HEK293T (cell line): ENCODE data around the gene CIBAR2.

Experiments used
- CTCF ChIA-PET: fragments of 350-600 bp; formaldehyde crosslinking; extraction: SDS; loops from one replicate; lab custom pipeline; 2021; ENCODE audit warnings: antibody characterized with exemption, inconsistent platforms; lab: Yijun Ruan, JAX
- POLR2A ChIA-PET: fragments of 350-600 bp; formaldehyde crosslinking; extraction: SDS; loops from one replicate; lab custom pipeline; 2020; ENCODE audit warnings: antibody characterized with exemption, inconsistent platforms; lab: Yijun Ruan, JAX
- DNase-seq: peaks from one replicate; pipeline ENCODE4 v3.0.0; 2012; ENCODE audit warnings: mixed read lengths; ENCODE audit errors: extremely low spot score
- ARNT ChIP-seq: fragments of 450-650 bp; IDR thresholded peaks from 2 replicates; pipeline ENCODE4 v1.6.1; 2017; ENCODE audit warnings: mild to moderate bottlenecking
- BHLHE40 ChIP-seq: fragments of 450-650 bp; IDR thresholded peaks from 2 replicates; pipeline ENCODE4 v1.6.1; 2016; ENCODE audit warnings: mild to moderate bottlenecking, moderate library complexity, borderline replicate concordance
- CTBP1 ChIP-seq: fragments of 450-650 bp; IDR thresholded peaks from 2 replicates; pipeline ENCODE4 v1.6.1; 2016; ENCODE audit warnings: borderline replicate concordance
- ELF4 ChIP-seq: fragments of 450-650 bp; IDR thresholded peaks from 2 replicates; pipeline ENCODE4 v1.6.1; 2017; ENCODE audit warnings: antibody characterized with exemption
- FOXA1 ChIP-seq: fragments of 450-650 bp; IDR thresholded peaks from 2 replicates; pipeline ENCODE4 v1.6.1; 2016; ENCODE audit warnings: mild to moderate bottlenecking
- FOXK2 ChIP-seq: fragments of 450-650 bp; IDR thresholded peaks from 2 replicates; pipeline ENCODE4 v1.6.1; 2016; ENCODE audit warnings: mild to moderate bottlenecking
- FOXM1 ChIP-seq: fragments of 450-650 bp; IDR thresholded peaks from 2 replicates; pipeline ENCODE4 v1.6.1; 2017; ENCODE audit warnings: mild to moderate bottlenecking, borderline replicate concordance
- HDGF ChIP-seq: fragments of 450-650 bp; IDR thresholded peaks from 2 replicates; pipeline ENCODE4 v1.6.1; 2017; ENCODE audit warnings: antibody characterized with exemption, borderline replicate concordance
- L3MBTL2 ChIP-seq: fragments of 450-650 bp; conservative IDR thresholded peaks from 2 replicates; pipeline ENCODE4 v1.6.1; 2016; ENCODE audit warnings: mild to moderate bottlenecking
- LEF1 ChIP-seq: fragments of 450-650 bp; IDR thresholded peaks from 2 replicates; pipeline ENCODE4 v1.6.1; 2017; ENCODE audit warnings: mild to moderate bottlenecking, borderline replicate concordance
- NFRKB ChIP-seq: fragments of 450-650 bp; IDR thresholded peaks from 2 replicates; pipeline ENCODE4 v1.6.1; 2016; ENCODE audit warnings: mild to moderate bottlenecking, moderate library complexity
- SP1 ChIP-seq: fragments of 450-650 bp; IDR thresholded peaks from 2 replicates; pipeline ENCODE4 v1.6.1; 2017
- SUZ12 ChIP-seq: fragments of 450-650 bp; IDR thresholded peaks from 2 replicates; pipeline ENCODE4 v1.6.1; 2016; ENCODE audit warnings: mild to moderate bottlenecking
- TARDBP ChIP-seq: fragments of 450-650 bp; IDR thresholded peaks from 2 replicates; pipeline ENCODE4 v1.6.1; 2016
- ZNF384 ChIP-seq: fragments of 450-650 bp; IDR thresholded peaks from 2 replicates; pipeline ENCODE4 v1.6.1; 2016
- TF ChIP-seq, protein P1 (sequence below): fragments of 450-650 bp; IDR thresholded peaks from 2 replicates; pipeline ENCODE4 v1.6.1; 2016

CIBAR2 gene

DNA sequence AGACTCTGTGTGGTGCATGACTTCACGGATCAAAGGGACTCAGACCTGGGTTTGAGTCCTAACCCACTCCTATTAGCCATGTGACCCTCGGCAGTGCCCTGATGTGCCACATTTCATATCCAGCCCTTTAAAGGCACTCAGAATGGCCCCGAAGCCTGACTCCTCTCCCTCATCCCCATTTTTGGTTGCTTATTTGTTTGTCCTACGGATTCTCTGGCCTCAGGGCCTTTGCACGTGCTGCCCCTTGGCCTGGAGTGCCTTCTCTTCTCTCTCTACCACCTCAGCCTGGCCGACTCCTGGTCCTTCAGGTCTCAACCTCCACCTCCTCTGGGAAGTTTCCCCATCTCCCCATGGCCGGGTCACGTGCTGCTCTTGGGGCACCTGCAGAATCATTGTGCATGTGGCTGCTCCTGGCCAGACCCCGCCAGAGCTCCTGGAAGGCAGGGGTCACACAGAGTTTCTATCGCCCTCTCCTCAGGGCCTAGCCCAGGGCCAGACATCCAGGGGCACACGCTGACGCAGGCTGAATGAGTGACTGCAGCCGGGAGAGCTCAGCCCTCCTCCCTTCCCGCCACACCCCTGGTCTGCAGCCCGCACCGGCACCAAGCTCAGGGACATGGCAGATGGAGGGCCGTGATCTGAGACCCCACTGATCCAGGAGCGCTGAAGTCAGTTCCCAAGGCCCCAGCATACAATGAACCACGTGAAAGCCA lies 22.0 kb upstream of the CIBAR2 start:
- no peak for TF ChIP-seq HDGF
- TF ChIP-seq ZNF384, result no peak
- no peak for TF ChIP-seq FOXM1
- no peak for TF ChIP-seq SUZ12
- TF ChIP-seq SP1, result no peak
- TF ChIP-seq L3MBTL2, result no peak
- no peak for TF ChIP-seq ELF4
- TF ChIP-seq BHLHE40, result no peak
- ChIA-PET CTCF (no interaction called here), POLR2A (no interaction called here)
- DNase-seq, result no peak

DNA sequence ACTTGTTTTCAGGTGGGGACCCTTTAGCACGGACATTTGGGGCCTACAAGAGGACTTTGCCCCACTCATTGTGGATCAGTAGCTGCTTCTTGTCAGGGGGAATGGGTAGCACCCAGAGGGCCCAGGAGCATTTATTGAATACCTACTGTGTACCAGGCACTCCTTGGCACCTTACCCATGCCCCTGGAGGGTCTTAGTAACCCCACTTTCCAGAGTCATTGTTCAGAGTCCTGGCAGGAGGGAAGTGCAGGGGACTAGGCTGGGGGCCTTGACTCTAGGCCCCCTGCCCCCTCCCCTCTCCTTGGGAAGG lies 21.0 kb upstream of the CIBAR2 start:
- ChIA-PET CTCF (interaction anchor here (0.7 kb wide), 1 partner anchor 95 kb away, joined by 3 read pairs; no protein-coding TSS in a partner anchor), POLR2A (no interaction called here)
- TF ChIP-seq TARDBP (no peak), SP1 (no peak), ARNT (no peak), SUZ12 (no peak), BHLHE40 (no peak), CTBP1 (no peak), L3MBTL2 (no peak), HDGF (no peak), NFRKB (no peak), LEF1 (no peak), FOXA1 (no peak), FOXM1 (no peak), ZNF384 (no peak), FOXK2 (no peak), ELF4 (no peak)
- TF ChIP-seq, protein P1, sequence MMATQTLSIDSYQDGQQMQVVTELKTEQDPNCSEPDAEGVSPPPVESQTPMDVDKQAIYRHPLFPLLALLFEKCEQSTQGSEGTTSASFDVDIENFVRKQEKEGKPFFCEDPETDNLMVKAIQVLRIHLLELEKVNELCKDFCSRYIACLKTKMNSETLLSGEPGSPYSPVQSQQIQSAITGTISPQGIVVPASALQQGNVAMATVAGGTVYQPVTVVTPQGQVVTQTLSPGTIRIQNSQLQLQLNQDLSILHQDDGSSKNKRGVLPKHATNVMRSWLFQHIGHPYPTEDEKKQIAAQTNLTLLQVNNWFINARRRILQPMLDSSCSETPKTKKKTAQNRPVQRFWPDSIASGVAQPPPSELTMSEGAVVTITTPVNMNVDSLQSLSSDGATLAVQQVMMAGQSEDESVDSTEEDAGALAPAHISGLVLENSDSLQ, result no peak
- DNase-seq, result no peak

DNA sequence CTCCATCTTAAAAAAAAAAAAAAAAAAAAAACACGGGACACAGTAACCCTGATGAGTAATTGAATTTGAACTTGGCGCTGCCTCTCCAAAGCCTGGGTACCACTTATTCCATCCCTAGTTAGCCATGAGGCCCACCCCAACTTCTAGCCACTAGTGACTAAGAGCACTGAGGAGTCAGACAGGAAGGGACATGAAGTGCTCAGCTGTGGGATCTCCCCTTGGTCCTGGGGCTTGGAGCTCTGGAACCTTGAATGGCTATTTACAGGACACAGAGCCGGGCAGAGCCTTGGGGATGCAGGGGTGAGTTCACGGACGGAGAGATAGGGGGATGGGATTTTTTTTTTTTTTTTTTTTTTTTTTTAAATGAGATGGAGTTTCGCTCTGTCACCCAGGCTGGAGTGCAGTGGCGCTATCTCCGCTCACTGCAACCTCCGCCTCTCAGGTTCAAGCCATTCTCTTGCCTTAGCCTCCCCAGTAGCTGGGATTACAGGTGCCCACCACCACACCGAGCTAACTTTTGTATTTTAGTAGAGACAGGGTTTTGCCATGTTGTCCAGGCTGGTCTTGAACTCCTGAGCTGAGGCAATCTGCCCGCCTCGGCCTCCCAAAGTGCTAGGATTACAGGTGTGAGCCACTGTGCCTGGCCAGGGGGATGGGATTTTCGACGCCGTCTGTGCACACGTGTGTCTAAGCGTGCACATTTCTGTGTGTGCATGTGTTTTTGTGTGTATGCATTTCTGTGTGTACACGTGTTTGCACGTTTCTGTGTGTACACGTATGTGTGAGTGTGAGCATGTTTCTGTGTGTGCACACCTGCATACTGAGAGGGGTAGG lies 20.4 kb upstream of the CIBAR2 start:
- CTCF ChIA-PET, result interaction anchor here (0.7 kb wide), 1 partner anchor 95 kb away, joined by 3 read pairs; no protein-coding TSS in a partner anchor

DNA sequence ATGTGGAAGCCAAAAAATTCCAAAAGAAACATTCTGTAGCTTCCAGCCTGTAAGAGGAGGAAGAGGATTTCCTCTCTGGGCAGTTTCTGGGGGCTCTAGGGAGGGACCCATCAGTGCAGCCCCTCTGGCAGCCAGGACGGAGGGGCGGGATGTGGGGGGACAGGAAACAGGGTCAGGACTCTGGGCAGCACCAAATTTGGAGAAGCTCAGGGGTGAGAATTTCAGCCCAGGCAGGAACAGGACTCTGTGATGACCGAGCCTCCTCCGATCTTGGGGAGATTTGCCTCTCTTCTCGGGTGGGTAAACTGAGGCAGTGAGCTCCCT lies 18.4 kb upstream of the CIBAR2 start:
- no peak for DNase-seq
- no peak for TF ChIP-seq NFRKB
- TF ChIP-seq LEF1, result no peak
- no peak for TF ChIP-seq FOXM1
- TF ChIP-seq BHLHE40, result no peak
- TF ChIP-seq ZNF384, result no peak
- no peak for TF ChIP-seq CTBP1
- TF ChIP-seq ARNT, result no peak
- TF ChIP-seq ELF4, result no peak
- no peak for TF ChIP-seq TARDBP
- no peak for TF ChIP-seq FOXK2
- no peak for TF ChIP-seq FOXA1
- no peak for TF ChIP-seq HDGF
- ChIA-PET CTCF (no interaction called here), POLR2A (no interaction called here)

More for the DNA sequence above, 20.4 kb upstream of the CIBAR2 start:
- no peak for DNase-seq
- POLR2A ChIA-PET, result no interaction called here
- TF ChIP-seq ZNF384, result peak; percentile 29
- TF ChIP-seq L3MBTL2, result no peak
- TF ChIP-seq FOXA1, result no peak
- no peak for TF ChIP-seq LEF1
- TF ChIP-seq, protein P1, result no peak

DNA sequence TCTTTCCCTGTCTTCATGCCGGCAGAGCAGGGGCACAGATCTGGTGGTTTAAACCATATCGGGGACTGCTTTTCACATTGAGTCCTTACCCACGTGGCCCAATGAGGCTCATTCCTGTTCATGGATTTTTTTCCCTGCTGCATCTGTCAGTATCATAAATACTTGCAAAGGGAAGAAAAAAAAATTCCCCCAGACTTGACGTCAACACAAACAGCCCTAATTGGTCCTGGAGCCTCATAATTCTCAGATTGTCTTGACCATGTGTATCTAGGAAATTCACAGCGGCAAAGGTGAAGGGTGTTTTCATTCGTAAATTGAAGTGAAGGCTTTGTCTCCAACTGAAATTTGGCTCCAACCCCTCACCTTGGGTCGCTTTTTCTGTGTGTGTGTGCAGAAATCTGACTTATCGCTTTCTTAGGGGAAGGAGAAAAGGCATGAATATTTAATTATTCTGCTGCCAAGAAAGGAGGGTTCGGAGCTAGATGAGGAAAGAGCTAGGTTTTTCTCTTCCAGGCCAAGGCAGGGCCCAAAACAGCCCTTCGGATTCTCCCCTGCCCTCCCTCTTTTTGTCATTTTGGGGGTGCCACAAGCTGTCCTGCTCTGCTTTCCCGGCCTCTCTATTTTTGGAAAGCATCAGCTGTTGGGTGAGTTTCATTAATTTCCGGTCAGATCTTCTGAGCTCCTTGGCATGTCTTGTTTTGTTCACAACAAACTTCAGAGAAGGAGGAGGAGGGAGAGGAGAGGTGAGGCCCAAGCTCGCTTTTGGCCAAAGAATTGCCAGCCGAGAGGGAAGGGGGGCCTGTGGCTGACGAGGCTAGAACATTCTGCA lies 17.8 kb upstream of the CIBAR2 start:
- no peak for TF ChIP-seq HDGF
- no peak for TF ChIP-seq ARNT
- TF ChIP-seq TARDBP, result no peak
- TF ChIP-seq FOXK2, result no peak
- no peak for TF ChIP-seq FOXM1
- no peak for TF ChIP-seq LEF1
- TF ChIP-seq SP1, result no peak
- no peak for TF ChIP-seq L3MBTL2
- no peak for TF ChIP-seq BHLHE40
- TF ChIP-seq FOXA1, result no peak
- no peak for TF ChIP-seq SUZ12
- TF ChIP-seq ZNF384, result no peak
- TF ChIP-seq, protein P1, result no peak
- no peak for TF ChIP-seq NFRKB
- TF ChIP-seq CTBP1, result no peak
- no peak for TF ChIP-seq ELF4
- no peak for DNase-seq
- ChIA-PET POLR2A (no interaction called here), CTCF (no interaction called here)
